Activated naive CD4-positive, alpha-beta T cell treated with anti-CD3 and anti-CD28 coated beads, Interleukin-2, amount 50 U/mL, for 24 hours (primary cell): ENCODE results near the gene FUS.
"Not testable (repeated sequence)": the region's sequence is repeated elsewhere in the genome, so short reads cannot be mapped to it uniquely, and the experiment has no call there.

ENCODE experiments used
- H3K27ac Mint-ChIP-seq: one replicate; pipeline ENCODE4 v1.8.0; 2021; ENCODE audit warnings: mild to moderate bottlenecking, mixed read lengths
- H3K27me3 Mint-ChIP-seq: one replicate; pipeline ENCODE4 v1.8.0; 2021; ENCODE audit warnings: mixed read lengths
- H3K36me3 Mint-ChIP-seq: one replicate; pipeline ENCODE4 v1.8.0; 2021; ENCODE audit warnings: mixed read lengths
- H3K4me1 Mint-ChIP-seq: one replicate; pipeline ENCODE4 v1.8.0; 2021; ENCODE audit warnings: mixed read lengths
- H3K4me3 Mint-ChIP-seq: one replicate; pipeline ENCODE4 v1.8.0; 2021; ENCODE audit warnings: mild to moderate bottlenecking, mixed read lengths
- H3K9me3 Mint-ChIP-seq: one replicate; pipeline ENCODE4 v1.8.0; 2021; ENCODE audit warnings: mixed read lengths

The FUS gene

DNA sequence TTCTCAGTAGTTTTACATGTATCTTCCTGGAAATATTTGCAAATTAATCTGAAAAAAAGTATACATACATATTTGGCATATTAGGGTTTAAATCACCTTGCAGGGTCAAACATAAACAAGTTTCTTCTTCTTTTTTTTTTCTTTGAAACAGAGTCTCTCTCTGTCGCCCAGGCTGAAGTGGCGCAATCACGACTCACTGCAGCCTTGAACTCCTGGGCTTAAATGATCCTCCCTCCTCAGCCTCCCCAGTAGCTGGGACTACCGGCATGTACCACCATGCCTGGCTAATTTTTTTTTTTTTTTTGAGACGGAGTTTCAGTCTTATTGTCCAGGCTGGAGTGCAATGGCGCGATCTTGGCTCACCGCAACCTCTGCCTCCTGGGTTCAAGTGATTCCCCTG lies 12.6 kb upstream of the FUS start:
- Mint-ChIP-seq H3K4me3 (no peak overlapping the region), H3K9me3 (no peaks in the 10 kb centered on the region), H3K4me1 (no peaks in the 10 kb centered on the region), H3K36me3 (no peaks in the 10 kb centered on the region), H3K27ac (no peak overlapping the region), H3K27me3 (no peaks in the 10 kb centered on the region)

DNA sequence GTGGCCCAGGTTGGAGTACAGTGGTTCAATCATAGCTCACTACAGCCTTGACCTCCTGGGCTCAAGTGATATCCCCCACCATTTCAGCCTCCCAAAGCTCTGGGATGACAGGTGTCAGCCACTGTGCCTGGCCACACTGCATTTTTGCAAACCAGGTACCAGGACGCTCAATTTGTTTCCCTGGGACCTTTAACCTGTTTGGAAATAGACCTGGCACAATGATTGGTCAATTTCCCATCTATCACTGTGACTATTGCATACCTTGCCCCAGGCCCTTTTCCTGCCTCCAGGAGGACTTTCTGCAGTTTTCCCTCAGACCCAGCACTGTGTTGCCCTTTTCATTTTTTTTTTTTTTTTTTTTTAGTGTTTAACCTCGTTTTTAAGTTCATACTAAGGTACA lies 11.1 kb upstream of the FUS start:
- Mint-ChIP-seq H3K9me3 (no peaks in the 10 kb centered on the region), H3K4me1 (no peaks in the 10 kb centered on the region), H3K4me3 (no peak overlapping the region), H3K36me3 (no peaks in the 10 kb centered on the region), H3K27ac (no peak overlapping the region), H3K27me3 (no peaks in the 10 kb centered on the region)

DNA sequence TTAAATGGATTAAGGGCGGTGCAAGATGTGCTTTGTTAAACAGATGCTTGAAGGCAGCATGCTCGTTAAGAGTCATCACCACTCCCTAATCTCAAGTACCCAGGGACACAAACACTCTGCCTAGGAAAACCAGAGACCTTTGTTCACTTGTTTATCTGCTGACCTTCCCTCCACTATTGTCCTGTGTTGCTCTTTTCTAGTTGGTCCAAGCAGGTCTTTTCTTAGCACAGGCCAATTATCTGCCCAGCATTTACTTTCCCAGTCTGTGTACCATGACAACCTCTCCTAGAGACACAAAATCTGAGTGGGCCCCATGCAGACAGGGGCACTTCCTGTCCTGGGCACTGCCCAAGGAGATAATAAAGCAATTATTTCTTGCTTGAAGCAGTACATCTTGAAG lies 9.9 kb upstream of the FUS start:
- not testable (repeated sequence) for H3K4me3 Mint-ChIP-seq, H3K27me3 Mint-ChIP-seq, H3K36me3 Mint-ChIP-seq, H3K4me1 Mint-ChIP-seq, H3K9me3 Mint-ChIP-seq
- peak overlapping the region; percentile 9 for H3K27ac Mint-ChIP-seq

DNA sequence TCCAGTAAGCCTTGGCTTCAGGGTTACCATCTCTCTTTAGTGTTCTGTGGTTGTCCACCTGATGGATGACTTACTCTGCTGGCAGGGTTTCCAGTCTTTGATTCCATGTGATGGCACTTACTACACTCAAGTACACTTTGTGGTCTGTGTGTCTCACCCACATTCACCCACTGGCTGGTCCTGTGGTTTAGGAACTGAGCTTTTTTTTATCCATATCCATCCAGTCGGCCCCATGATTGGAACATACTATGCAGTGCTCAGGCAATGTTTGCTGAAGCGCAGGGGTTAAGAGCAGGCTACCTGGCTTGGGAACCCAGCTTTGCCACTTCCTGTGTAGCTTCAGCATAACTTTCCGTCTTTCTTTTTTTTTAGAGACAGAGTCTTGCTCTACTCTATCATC lies 2.8 kb upstream of the FUS start:
- Mint-ChIP-seq H3K27ac (peak overlapping the region; percentile 8), H3K27me3 (no peaks in the 10 kb centered on the region), H3K36me3 (peaks cover 11% of the 10 kb centered on the region), H3K4me1 (peaks cover 21% of the 10 kb centered on the region), H3K9me3 (no peaks in the 10 kb centered on the region), H3K4me3 (peak overlapping the region; percentile 47)

DNA sequence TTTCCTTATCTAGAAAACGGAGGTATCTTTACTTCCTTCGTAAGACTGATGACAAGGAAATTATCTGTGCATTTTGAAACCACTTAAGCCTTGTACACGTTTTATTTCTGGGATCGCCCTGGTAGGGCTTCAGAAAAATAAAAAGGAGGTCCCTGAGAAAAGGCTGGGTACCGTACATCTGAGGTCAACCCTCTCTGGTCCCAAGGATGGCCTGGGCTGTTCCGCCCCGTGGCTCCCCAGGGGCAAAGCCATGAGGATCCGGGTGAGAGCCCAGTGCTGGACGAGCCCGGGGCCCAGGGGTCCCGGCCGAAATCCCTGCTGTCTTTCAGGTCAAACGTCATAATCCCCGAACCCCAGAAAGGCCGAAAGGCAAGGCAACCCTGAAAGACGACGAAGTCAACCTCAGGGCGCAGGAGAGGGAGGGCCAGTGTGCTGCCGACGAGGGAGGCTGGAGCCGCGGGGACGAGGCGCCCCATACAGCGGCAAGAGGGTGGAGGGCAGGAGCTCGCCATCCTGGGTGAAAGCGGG lies 656 bp upstream of the FUS start:
- Mint-ChIP-seq H3K36me3 (peaks cover 28% of the 10 kb centered on the region), H3K4me1 (peaks cover 42% of the 10 kb centered on the region), H3K9me3 (no peaks in the 10 kb centered on the region), H3K27ac (peak overlapping the region; percentile 93), H3K27me3 (no peaks in the 10 kb centered on the region), H3K4me3 (peak overlapping the region; percentile 99)

DNA sequence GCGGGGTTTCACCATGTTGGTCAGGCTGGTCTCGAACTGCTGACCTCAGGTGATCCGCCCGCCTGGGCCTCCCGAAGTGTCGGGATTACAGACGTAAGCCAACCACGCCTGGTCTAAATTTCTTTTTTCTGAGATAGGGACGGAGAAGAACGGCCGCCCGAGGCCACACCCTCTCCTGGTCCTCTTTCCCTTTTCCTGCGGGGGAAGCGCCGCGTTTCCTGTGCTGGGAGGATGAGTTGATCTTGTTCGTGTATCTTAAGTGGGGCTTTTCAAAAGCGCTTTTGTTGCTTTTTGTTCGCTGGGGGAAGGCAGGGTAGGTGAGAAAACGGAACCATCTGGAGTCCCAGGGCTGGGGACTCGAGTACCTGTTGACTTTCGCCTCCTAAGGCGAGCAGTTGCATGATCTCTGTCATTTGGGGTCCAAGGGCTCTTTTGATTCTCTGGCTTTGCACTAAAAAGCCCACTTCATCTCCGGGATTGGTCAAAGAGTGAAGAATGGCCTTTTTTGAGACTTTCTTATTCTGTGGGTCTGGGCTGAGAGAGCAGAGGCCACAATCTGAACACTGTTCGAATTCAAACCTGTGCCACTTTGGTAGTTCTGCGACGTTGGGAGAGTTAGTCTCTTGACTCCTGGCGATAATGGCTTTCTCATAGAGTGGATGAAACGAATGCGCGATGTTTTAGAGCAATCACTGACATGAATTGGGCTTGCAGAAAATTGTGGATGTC lies 1.3 kb downstream of the FUS start:
- H3K4me3 Mint-ChIP-seq = peak overlapping the region; percentile 99
- peak overlapping the region; percentile 100 for H3K27ac Mint-ChIP-seq
- H3K27me3 Mint-ChIP-seq = no peaks in the 10 kb centered on the region
- H3K9me3 Mint-ChIP-seq = no peaks in the 10 kb centered on the region
- H3K36me3 Mint-ChIP-seq = peaks cover 42% of the 10 kb centered on the region
- peaks cover 62% of the 10 kb centered on the region for H3K4me1 Mint-ChIP-seq

DNA sequence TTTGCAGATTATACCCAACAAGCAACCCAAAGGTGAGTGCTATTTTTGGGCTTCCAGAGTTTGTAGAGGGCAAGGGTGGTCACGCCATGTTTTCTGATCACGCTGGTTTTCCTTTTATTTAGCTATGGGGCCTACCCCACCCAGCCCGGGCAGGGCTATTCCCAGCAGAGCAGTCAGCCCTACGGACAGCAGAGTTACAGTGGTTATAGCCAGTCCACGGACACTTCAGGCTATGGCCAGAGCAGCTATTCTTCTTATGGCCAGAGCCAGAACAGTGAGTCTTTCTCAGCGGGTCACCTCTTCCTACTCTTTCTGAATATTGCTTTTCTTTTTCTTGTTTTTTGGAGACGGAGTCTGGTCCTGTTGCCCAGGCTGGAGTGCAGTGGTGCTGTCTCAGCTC lies 2.5 kb downstream of the FUS start:
- Mint-ChIP-seq H3K4me3 (peak overlapping the region; percentile 99), H3K9me3 (no peaks in the 10 kb centered on the region), H3K4me1 (peaks cover 66% of the 10 kb centered on the region), H3K27me3 (no peaks in the 10 kb centered on the region), H3K36me3 (peaks cover 51% of the 10 kb centered on the region), H3K27ac (peak overlapping the region; percentile 85)

DNA sequence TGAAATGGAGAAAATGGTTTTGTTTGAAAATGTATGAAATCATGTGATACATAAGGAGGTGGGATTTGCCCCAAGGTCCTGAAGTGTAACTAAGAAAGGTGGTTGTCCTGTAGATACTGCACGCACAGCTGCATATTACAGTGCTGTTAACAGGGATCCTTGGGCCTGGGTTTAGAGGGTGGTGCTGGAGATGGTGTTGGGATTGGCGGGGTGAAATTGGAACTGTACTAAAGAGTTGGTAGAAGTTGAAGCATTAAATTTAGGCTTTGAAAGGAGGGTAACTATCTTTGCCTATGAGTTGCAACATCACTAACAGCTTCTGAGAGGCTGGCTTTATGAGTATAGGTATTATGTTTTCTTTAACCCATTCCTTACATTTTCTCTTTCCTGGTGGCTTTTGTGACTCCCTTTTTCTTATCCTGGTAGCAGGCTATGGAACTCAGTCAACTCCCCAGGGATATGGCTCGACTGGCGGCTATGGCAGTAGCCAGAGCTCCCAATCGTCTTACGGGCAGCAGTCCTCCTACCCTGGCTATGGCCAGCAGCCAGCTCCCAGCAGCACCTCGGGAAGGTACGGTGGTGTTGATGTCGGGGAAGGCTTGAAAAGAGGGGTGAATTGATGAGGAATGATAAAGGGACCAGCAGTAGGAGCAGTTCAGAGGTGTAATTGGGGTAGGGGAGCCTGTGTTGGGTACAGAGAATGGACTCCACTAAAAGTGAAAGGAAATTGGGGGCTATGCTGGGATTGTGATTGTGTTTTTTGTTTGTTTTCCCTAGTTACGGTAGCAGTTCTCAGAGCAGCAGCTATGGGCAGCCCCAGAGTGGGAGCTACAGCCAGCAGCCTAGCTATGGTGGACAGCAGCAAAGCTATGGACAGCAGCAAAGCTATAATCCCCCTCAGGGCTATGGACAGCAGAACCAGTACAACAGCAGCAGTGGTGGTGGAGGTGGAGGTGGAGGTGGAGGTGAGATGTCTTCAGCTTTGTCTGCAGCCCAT lies 3.8 kb downstream of the FUS start:
- H3K9me3 Mint-ChIP-seq = no peaks in the 10 kb centered on the region
- H3K27me3 Mint-ChIP-seq = no peaks in the 10 kb centered on the region
- peaks cover 70% of the 10 kb centered on the region for H3K4me1 Mint-ChIP-seq
- H3K36me3 Mint-ChIP-seq = peaks cover 56% of the 10 kb centered on the region
- H3K4me3 Mint-ChIP-seq = peak overlapping the region; percentile 99
- H3K27ac Mint-ChIP-seq = peak overlapping the region; percentile 82

DNA sequence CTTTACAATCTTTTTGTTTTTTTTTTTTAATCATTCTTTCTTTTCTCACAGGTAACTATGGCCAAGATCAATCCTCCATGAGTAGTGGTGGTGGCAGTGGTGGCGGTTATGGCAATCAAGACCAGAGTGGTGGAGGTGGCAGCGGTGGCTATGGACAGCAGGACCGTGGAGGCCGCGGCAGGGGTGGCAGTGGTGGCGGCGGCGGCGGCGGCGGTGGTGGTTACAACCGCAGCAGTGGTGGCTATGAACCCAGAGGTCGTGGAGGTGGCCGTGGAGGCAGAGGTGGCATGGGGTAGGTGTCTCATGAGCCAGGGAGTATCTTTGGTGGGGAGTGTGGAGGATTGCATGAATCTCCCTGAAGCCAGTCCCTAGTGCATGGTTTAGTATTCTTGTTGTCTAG lies 4.9 kb downstream of the FUS start:
- Mint-ChIP-seq H3K4me1 (peaks cover 78% of the 10 kb centered on the region), H3K27me3 (no peaks in the 10 kb centered on the region), H3K27ac (peak overlapping the region; percentile 85), H3K36me3 (peaks cover 66% of the 10 kb centered on the region), H3K4me3 (peak overlapping the region; percentile 82), H3K9me3 (no peaks in the 10 kb centered on the region)

DNA sequence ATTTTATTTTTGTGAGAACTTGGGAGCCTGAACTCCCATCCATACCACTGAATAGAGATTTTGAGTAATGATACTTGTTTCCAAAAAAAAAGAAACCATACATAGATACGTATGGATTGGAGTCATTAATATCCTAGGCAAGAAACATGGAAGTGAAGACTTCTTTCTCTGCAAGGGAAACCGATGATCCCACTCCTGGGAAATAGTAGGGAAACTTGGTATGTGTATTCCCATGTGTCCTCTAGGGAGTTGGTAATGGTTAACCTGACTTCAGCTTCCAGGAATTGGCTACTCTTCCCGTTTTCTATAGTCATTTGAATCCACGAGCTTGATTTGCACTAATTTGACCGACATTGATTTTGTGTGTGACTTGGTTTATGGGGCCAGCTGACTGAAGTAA lies 5.4 kb downstream of the FUS start:
- Mint-ChIP-seq H3K36me3 (peaks cover 71% of the 10 kb centered on the region), H3K9me3 (no peaks in the 10 kb centered on the region), H3K27me3 (no peaks in the 10 kb centered on the region), H3K27ac (peak overlapping the region; percentile 85), H3K4me1 (peaks cover 82% of the 10 kb centered on the region), H3K4me3 (peak overlapping the region; percentile 82)

DNA sequence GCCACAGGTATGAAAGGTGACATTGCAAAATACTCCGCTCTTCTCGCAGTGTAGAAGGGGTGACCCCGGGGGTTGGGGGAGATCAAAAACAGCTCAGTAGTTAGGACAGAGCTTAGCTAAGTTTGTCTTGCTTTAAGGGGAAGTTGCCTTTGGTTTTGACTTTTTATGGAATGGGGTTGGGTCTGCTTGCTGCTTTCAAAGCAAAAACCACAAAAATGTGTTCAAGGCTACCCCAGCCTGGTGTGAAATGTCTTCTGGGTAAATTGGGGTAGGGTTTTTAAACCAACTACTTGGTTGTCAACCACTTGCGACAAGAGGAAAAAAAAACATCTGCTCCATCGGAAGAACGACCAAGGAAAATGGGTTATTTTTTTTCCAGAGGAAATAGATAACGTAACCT lies 6.2 kb downstream of the FUS start:
- Mint-ChIP-seq H3K4me3 (peak overlapping the region; percentile 70), H3K36me3 (peaks cover 76% of the 10 kb centered on the region), H3K27me3 (no peaks in the 10 kb centered on the region), H3K4me1 (peaks cover 91% of the 10 kb centered on the region), H3K27ac (peak overlapping the region; percentile 78), H3K9me3 (no peaks in the 10 kb centered on the region)

DNA sequence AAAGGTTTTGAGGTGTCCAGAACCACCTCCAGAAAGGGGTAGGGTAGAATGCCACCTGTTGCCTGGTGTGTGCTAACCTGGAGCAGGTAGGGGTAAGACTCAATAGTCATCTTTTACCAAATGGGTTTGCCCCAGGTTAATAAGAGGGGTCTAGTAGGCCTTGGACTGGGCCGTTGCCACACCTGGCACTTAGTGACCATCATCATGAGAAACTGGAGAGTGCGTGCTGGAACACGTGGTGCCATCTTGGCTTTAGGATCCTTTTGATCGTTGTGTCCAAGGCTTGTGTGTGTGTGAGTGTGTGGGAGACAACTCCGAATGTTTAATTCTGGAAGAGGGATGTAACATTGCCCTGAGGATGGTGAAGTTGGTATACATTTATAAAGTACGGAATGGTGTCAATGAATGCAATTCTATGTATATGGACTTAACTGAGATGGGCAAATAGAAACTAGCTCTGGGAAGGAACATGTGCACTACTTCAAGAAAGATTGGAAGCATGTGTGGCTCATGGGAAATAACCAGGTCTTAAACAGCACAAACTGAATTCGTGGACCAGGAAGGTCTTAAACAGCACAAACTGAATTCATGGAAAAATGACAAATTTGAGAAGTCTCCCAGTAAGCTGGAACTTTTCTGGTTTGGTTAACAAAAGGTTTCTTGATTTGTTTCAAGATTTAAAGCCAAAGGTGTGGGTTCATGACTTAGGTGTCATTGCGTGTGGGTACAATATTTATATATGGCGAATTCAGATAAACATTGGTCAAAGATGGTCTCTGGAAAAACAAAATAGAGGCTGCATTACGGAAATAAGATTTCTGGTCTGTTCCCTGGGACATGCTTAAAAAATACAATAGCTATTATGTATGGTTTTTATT lies 7.2 kb downstream of the FUS start:
- peak overlapping the region; percentile 70 for H3K4me3 Mint-ChIP-seq
- H3K36me3 Mint-ChIP-seq = peaks cover 74% of the 10 kb centered on the region
- no peaks in the 10 kb centered on the region for H3K9me3 Mint-ChIP-seq
- no peaks in the 10 kb centered on the region for H3K27me3 Mint-ChIP-seq
- H3K27ac Mint-ChIP-seq = peak overlapping the region; percentile 77
- peaks cover 99% of the 10 kb centered on the region for H3K4me1 Mint-ChIP-seq

DNA sequence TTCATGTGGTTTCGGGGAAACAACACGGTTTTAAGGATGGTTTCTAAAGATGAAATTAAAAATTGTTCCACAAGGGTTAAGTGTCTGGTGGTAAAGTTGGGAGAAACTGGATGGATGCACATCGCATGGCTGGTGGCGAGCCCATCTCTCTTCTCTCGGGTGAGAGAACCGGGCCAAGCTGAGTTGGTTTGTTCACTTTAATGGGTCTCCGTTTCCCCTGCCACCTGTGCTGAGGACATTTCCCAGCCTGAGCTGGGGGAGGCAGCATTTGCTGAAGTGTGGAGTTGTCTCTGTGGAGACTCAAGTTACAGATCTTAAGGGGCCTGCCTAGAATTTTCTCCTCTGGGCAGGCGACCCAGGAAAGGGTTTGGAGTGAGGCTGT lies 7.9 kb downstream of the FUS start:
- Mint-ChIP-seq H3K27ac (peak overlapping the region; percentile 77), H3K36me3 (peaks cover 67% of the 10 kb centered on the region), H3K4me1 (peaks cover 93% of the 10 kb centered on the region), H3K4me3 (peak overlapping the region; percentile 70), H3K27me3 (no peaks in the 10 kb centered on the region), H3K9me3 (no peaks in the 10 kb centered on the region)

DNA sequence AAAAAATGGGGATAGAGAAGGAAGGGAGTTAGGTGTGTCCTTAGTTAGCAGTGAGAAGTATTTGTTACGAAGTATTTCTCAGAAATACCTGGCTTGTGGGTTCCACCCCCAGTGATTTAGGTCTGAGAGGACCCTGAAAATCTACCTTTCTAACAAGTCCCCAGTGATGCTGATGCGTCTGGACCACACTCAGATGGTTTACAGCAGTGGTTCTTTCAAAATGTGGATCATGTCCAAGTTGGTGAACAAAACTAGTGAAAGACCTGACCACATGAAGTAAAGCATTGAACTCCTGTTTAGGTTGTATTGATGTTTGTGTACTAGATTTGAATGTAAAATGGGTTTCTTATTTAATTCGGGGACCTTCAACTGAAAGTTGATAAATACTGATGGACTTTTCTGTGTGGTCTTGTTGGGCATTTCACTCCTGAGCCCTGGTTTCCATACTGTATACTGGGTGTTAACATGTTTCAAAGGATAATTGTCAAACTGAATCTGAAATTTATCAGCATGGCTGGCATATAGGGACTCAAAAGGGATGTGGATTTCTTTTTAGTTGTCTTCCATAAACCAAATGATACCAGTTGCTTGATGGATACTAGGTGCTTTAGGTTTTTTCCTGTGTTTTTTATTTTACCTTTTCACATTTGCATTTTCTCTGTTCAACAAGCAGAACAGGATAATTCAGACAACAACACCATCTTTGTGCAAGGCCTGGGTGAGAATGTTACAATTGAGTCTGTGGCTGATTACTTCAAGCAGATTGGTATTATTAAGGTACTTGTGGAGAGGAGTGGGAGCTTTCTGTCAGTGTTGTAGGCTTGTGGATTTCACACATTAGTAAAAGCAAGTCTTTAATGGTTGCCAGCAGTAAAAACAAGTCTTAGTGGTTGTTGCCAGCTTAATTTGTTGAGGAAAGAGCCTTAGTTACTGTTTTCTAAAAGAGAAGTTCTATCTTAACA lies 8.8 kb downstream of the FUS start:
- Mint-ChIP-seq H3K27ac (peak overlapping the region; percentile 91), H3K27me3 (no peaks in the 10 kb centered on the region), H3K4me1 (peaks cover 89% of the 10 kb centered on the region), H3K36me3 (peaks cover 66% of the 10 kb centered on the region), H3K4me3 (peak overlapping the region; percentile 59), H3K9me3 (no peaks in the 10 kb centered on the region)
